ENCODE results near the gene KRT4. TPM values are rescaled to one million over a fixed set of nuclear protein-coding genes. Genes with fewer than 3 reads are reported as not detected.

Gene KRT4
- total RNA-seq, 1 donor from 2014 or later: not detected

- no peak for TF ChIP-seq CTCF (IDR thresholded peaks at IDR 0.05)
- no peaks in the 10 kb centered on the region for H3K27me3 ChIP-seq
Observed at GRCh38 chr12:52776913-52777395, 37.0 kb downstream of the KRT4 start, which contains the start of gene KRT76. KRT76 (minus strand) TSS chr12:52777345; CDS start chr12:52777291, 54 bp downstream.

GRCh38 chr12:52776435-52776834 lies 37.5 kb downstream of the KRT4 start:
- no peak for TF ChIP-seq CTCF (IDR thresholded peaks at IDR 0.05)
- DNase-seq (ENCODE audit: low spot score in 2 of 2): no peak
- H3K4me1 ChIP-seq: no peaks in the 10 kb centered on the region
- intact Hi-C loops (cut with DNase I): no loop called here
- H3K27ac ChIP-seq: no peak overlapping the region
- H3K36me3 ChIP-seq: no peaks in the 10 kb centered on the region
- H3K9me3 ChIP-seq: no peaks in the 10 kb centered on the region
- no peaks in the 10 kb centered on the region for H3K27me3 ChIP-seq
- no peak overlapping the region for H3K4me3 ChIP-seq

More at GRCh38 chr12:52776913-52777395, 37.0 kb downstream of the KRT4 start, which contains the start of gene KRT76:
- no peak for DNase-seq (ENCODE audit: low spot score in 2 of 2)
- H3K36me3 ChIP-seq: no peaks in the 10 kb centered on the region
- H3K4me3 ChIP-seq: no peak within 1 kb of the TSS
- H3K9me3 ChIP-seq: no peaks in the 10 kb centered on the region
- intact Hi-C loops (cut with DNase I): no loop called here
- H3K27ac ChIP-seq: no peak within 1 kb of the TSS
- H3K4me1 ChIP-seq: no peaks in the 10 kb centered on the region

- TF ChIP-seq CTCF (IDR thresholded peaks at IDR 0.05): no peak
- Histone ChIP-seq H3K36me3 (no peaks in the 10 kb centered on the region), H3K27ac (no peak overlapping the region), H3K9me3 (no peaks in the 10 kb centered on the region), H3K27me3 (no peaks in the 10 kb centered on the region), H3K4me1 (no peaks in the 10 kb centered on the region), H3K4me3 (no peak overlapping the region)
- intact Hi-C loops (cut with DNase I): no loop called here
- no peak for DNase-seq (ENCODE audit: low spot score in 2 of 2)
Observed at GRCh38 chr12:52774629-52775250, 39.2 kb downstream of the KRT4 start.

- no peaks in the 10 kb centered on the region for H3K27me3 ChIP-seq
- H3K4me3 ChIP-seq: no peak overlapping the region
- no peak overlapping the region for H3K27ac ChIP-seq
- TF ChIP-seq CTCF (IDR thresholded peaks at IDR 0.05): no peak
- intact Hi-C loops (cut with DNase I): no loop called here
- H3K9me3 ChIP-seq: no peaks in the 10 kb centered on the region
- no peaks in the 10 kb centered on the region for H3K36me3 ChIP-seq
- H3K4me1 ChIP-seq: no peaks in the 10 kb centered on the region
- no peak for DNase-seq (ENCODE audit: low spot score in 2 of 2)
Observed at GRCh38 chr12:52772772-52773171, 41.1 kb downstream of the KRT4 start.

GRCh38 chr12:52772188-52772587 lies 41.7 kb downstream of the KRT4 start:
- no peak overlapping the region for H3K27ac ChIP-seq
- H3K9me3 ChIP-seq: no peaks in the 10 kb centered on the region
- no peaks in the 10 kb centered on the region for H3K4me1 ChIP-seq
- H3K4me3 ChIP-seq: no peak overlapping the region
- intact Hi-C loops (cut with DNase I): no loop called here
- H3K36me3 ChIP-seq: no peaks in the 10 kb centered on the region
- no peak for DNase-seq (ENCODE audit: low spot score in 2 of 2)
- H3K27me3 ChIP-seq: no peaks in the 10 kb centered on the region
- no peak for TF ChIP-seq CTCF (IDR thresholded peaks at IDR 0.05)
